Colon (tissue), 2 donors: Measurements from ENCODE around the gene HOXB3.

Experiments used
- FAIRE-seq: peaks from 2 replicates; lab custom pipeline; 2012; peaks lifted over from hg19 to GRCh38; lab: Jason Lieb, UNC
- donor health status: control.
- donor health status: control.

The HOXB3 gene

GRCh38 chr17:48586355-48587258 is 3.4 kb downstream of the HOXB3 start:
- FAIRE-seq, result no peak

DNA sequence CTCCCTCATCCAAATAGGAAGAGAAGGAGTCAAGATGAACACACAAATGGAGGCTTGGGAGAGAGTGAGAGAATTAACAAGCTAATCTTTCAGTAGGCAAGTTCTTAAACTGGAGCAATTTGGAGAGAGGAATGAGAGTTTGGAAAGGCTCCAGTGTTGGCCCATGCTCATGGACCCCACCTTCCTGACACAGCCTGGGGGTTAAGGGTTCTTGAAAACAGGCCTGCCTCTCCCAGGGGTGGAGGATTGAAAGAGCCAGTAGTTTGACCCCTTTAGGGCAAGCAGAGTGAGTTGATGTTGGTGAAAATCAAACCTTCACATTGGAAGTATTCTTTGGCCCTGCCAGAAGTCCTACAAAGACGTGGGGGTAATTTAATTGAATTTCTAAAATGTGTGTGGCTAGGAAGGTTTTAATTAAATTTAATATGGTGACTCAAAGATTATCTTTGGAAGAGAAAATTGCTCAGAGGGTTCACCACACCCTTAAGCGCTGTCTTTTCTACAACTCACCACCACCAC is 5.8 kb downstream of the HOXB3 start:
- FAIRE-seq, result no peak

GRCh38 chr17:48583708-48584222 is 6.3 kb downstream of the HOXB3 start:
- no peak for FAIRE-seq

DNA sequence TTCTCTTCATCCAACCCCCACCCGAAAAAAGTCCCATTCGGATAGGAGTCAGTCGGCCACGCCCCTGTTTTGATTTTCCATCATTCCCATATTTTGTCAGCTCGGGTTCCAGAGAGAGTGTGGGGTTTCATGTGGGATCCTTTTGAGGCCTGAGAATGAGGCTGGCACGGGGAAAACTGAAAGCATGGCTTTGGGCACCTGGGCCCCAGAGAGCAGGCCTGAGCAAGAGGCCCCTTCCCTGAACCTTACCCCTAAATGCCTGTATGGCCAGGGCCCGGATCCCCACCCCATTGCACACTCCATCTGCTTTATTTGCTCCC is 7.3 kb downstream of the HOXB3 start:
- FAIRE-seq, result no peak

- no peak for FAIRE-seq
Measured at GRCh38 chr17:48579760-48580554, 10.1 kb downstream of the HOXB3 start.

DNA sequence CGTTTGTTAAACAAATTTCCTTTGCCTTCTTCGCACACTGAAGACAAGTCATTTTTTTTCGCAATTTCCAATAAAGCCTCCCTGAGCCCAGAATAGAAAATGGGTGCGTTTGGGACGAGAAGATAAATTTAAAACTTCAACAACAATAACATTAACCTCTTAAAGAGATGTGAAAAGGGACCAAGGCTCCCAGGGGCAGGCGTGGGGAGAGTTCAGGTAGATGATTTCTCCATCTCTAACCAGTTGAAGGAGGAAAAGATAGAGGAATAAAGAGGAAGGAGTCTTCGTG is 10.6 kb downstream of the HOXB3 start:
- FAIRE-seq, result no peak

GRCh38 chr17:48578616-48579470 is 11.2 kb downstream of the HOXB3 start:
- FAIRE-seq, result no peak

GRCh38 chr17:48577946-48578615 is 12.0 kb downstream of the HOXB3 start, which contains the start of gene HOXB4:
TSS of gene HOXB4 (minus strand) at chr17:48578350. CDS start at chr17:48578319, 31 bp downstream.
- no peak for FAIRE-seq

DNA sequence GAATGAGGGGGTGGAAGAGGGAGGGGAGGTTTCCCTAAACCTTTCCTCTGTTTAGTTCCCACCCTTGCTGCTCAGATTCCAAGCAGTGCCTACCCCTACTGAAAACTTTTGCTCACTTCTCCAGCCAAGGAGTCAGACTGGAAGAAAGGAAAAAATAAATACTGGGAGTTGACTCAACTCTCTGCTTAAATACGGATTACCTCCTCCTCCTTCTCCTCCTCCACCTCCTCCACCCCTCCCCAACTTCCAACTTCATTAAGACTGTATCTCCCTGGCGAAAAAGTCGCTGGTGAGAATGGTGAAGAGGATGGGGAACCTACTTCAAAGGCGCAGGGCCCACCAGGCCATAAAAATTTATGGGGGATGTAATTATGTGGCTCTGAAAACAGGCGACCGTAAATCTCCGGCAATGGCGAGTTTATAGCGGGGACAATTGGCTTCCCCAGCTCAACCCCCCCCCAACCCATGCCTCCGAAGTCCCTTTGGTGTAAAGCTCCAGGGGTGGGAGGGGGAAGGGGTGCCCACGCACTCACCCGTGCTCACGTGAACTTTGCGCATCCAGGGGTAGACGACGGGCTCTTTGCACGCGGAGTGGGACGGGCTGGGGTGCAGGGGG is 12.6 kb downstream of the HOXB3 start:
- no peak for FAIRE-seq

DNA sequence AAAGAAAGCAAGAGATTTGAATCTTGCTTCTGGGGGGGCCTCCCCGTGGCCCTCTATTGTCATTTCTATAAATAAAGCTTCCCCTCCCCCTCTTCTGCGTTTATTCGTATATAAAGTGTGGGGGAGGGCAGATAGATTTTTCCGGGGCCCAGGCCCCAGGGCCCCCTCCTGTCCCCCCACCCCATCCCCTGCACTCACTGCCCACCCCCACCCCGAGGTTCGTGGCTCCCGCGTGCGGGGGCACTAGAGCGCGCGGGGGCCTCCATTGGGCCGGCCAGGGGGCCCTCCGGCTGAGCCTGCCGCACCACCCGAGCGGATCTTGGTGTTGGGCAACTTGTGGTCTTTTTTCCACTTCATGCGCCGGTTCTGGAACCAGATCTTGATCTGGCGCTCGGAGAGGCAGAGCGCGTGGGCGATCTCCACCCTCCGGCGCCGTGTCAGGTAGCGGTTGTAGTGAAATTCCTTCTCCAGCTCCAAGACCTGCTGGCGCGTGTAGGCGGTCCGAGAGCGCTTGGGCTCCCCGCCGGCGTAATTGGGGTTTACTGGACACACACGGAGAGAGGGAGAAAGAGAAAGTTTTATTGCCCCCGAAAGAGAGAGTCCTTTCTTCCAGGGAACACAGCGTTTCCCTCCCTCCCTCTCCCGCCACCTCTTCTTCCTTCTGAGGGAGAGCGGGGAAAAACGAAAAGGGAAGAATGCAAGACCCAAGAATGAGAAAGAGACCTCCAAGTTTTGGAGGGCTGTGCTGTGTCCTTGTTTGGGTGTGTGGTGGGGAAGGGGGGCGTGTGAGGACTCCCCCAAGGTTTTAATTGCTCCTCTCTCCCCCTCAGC is 13.3 kb downstream of the HOXB3 start:
- no peak for FAIRE-seq

DNA sequence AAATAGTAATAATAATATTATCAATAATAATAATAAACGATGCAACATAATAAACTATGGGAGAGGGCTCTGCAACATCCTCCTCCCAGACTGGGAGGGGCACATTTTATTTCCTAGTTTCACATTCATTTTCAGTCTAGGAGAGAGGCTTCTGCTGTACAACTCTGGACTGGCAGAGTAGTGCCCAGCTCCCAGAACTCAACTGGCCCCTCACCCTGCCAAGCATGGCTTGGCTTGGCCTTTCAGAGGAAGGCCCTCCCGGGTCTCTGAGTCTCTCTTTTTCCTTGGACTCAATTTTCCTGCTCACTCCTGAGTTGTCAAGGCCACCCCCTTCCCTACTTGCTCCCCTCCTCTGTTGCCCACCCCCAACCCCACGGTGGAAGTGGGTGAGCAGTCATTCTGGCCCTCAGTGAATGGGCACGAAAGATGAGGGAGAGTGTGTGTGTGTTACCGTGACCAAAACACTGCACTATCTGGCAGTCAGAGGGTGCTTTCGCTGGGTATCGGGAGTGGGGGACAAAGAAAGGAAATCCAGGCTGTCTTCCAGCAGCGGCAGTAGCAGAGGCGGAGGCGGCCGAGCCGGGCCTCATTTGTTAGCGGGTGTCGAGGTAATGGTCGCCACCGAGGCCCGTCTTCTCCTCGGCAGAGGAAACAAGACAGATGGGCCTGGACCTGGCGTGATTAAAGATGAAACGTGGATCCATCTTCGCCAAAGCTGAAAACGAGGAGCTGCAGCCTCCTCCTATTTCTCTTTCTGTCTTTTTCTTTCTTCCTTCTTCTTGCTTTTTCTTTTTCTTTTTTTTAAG is 14.2 kb downstream of the HOXB3 start:
- FAIRE-seq, result no peak

- FAIRE-seq, result no peak
Measured at GRCh38 chr17:48575066-48575582, 14.9 kb downstream of the HOXB3 start.

DNA sequence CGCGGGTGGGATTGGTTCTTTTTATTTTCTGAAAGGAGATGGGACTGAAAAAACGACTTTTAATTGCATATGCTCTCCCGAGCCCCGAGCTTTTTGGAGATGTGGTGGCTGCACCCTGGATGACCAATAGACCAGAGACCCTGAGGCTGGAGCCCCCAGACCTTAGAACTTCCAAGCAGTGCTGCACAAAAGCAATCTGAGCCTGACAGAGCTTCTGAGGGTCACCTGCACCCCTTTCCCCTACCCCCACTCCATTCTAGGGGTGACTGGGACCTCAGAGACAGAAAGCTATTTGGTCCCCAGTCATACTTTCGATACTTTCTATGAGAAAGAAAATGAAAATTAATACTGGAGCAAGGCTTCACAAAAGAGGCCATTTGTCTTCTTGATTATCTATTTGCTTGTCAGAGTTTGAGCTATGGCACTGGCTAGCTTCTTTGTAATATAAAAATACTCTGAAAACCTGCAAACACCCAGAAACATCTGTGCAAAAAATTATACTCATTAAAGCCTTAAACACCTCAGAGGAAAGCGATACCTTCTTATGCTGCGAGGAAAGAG is 15.5 kb downstream of the HOXB3 start:
- FAIRE-seq, result no peak

GRCh38 chr17:48571826-48572417 is 18.1 kb downstream of the HOXB3 start:
- no peak for FAIRE-seq

DNA sequence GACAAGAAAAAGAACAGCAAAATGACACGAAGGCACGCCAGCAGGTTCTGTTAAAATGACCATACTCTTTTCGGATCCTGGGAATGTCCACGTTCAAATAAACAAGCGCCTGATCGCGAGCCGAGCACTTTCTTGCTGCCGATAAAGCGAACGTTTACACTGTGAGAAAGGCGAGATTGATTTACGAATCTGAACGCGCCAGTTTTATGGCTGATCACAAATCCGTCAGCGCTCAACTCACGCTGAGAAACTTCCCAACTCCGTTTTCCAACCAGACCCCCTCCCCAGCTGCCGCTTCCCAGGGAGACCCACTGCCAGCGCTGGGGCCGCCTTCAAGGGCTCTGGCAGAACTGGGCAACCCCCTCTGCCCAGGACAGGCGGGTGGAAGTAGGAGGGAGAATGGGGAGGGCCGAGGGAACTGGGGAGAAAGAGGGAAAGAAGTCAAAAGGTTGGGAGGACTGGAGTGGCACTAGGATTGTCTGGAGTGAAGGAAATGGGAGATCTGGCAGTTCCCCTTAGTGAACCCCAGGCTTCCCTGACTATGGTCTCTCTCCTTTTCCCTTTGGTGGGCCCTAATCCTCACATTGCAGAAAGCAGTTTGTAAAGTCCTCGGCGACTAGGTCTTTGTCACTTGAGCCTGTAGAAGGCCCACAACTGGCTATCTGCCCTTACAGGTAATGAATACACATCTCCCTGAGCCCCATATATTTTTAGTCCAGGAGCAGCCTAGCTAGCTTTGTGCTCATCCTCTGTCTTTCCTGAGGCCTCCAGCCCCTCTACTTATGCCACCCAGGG is 18.8 kb downstream of the HOXB3 start:
- no peak for FAIRE-seq

DNA sequence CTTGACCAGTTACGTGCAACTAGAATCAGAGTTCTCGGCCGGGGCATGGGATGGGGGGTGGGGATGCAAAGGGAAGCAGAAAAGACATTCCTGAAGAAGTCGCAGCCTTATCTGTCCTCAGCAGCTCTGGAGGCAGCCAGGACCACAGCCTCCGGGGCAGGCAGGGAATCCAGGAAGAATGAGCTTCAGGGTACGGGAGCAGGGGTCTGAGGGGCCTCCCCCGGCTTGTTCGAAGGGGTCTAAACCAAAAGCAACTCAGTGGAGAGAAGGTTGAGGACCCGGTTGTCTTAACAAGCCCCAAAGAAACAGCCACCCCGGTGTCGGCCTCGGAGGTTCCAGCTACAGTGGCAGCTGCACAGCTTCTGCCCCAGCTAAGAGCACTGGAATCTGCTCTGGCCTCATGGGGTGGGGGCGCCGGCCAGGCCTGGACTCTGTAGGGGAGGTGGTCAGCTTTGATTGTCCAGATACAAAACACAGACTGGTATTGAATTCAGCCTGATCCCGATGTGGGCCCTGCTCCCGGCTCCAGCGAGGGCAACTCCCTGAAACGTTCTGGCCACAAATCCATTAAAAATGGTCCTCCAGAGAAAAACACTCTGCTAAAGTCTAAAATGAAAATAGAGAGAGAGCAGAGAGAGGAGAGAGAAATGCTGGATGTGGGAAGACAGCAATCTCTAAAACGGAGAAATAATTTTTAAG is 19.6 kb downstream of the HOXB3 start:
- no peak for FAIRE-seq
